HG03196 (cell line): Measurements from ENCODE around the gene MCL1.

Experiments used
- ATAC-seq: cut with Tn5 transposase; IDR thresholded peaks from one replicate; pipeline ENCODE4 v1.9.1; 2021; ENCODE audit not compliant: unreplicated experiment

MCL1 gene

GRCh38 chr1:150543500-150544143 lies 35.8 kb downstream of the MCL1 start:
- ATAC-seq = no peak

- no peak for ATAC-seq
Observed at GRCh38 chr1:150537732-150538684, 41.4 kb downstream of the MCL1 start.

- no peak for ATAC-seq
Observed at GRCh38 chr1:150536836-150537731, 42.3 kb downstream of the MCL1 start.

- no peak for ATAC-seq
Observed at GRCh38 chr1:150535511-150536287, 43.7 kb downstream of the MCL1 start.

- no peak for ATAC-seq
Observed at GRCh38 chr1:150534002-150534401, 45.4 kb downstream of the MCL1 start.

GRCh38 chr1:150532860-150533259 lies 46.5 kb downstream of the MCL1 start:
- no peak for ATAC-seq

- ATAC-seq = no peak
Observed at GRCh38 chr1:150530491-150531159, 48.8 kb downstream of the MCL1 start.

- ATAC-seq = no peak
Observed at GRCh38 chr1:150529017-150529416, 50.4 kb downstream of the MCL1 start.

GRCh38 chr1:150528196-150528595 lies 51.2 kb downstream of the MCL1 start:
- ATAC-seq = no peak

- ATAC-seq = no peak
Observed at GRCh38 chr1:150525348-150525747, 54.1 kb downstream of the MCL1 start.
